Omental fat pad (tissue), 4 donors: ENCODE data around the gene LARP1. TPM values are rescaled to one million over a fixed set of nuclear protein-coding genes. Genes with fewer than 3 reads are reported as not detected.

Experiments
- ATAC-seq: fragments of 150-250 bp; one replicate; pipeline ENCODE4 v1.9.1; 2016; ENCODE audit warnings: mild to moderate bottlenecking, moderate library complexity; ENCODE audit not compliant: low FRiP score
- DNase-seq: peaks from one replicate; pipeline ENCODE4 v3.0.0-alpha.2; 2019; ENCODE audit warnings: low spot score
- CTCF ChIP-seq, 3 donors: fragments of 450-650 bp; IDR thresholded peaks; one replicate each; pipeline ENCODE4 v1.5.1; 2016 to 2017; ENCODE audit warnings: antibody characterized with exemption in 3 of 3, mild to moderate bottlenecking in 3 of 3, moderate library complexity in 2 of 3
- total RNA-seq, 4 donors: library from RNA; depleted of rRNA; stranded (reverse); fragments of >200 nt; gene quantifications; one replicate each; pipeline ENCODE4 v1.1.0, GENCODE V29; 2016

Gene LARP1
- total RNA-seq, 4 donors from 2014 or later = 80.5 to 155 (median 106) TPM

GRCh38 chr5:154712518-154713437 lies 42.4 kb upstream of the LARP1 start:
- no peak for DNase-seq
- TF ChIP-seq CTCF (IDR thresholded peaks at IDR 0.05) = no peak
- no peak for ATAC-seq

- TF ChIP-seq CTCF (IDR thresholded peaks at IDR 0.05) = no peak
- peak; percentile 53 for ATAC-seq
- DNase-seq = no peak
Observed at GRCh38 chr5:154713615-154714125, 41.5 kb upstream of the LARP1 start.

- ATAC-seq = peak; percentile 33
- no peak for DNase-seq
- TF ChIP-seq CTCF (IDR thresholded peaks at IDR 0.05) = no peak
Observed at GRCh38 chr5:154714266-154714986, 40.8 kb upstream of the LARP1 start.

- TF ChIP-seq CTCF (IDR thresholded peaks at IDR 0.05) = no peak
- DNase-seq (no peak), ATAC-seq (no peak)
Observed at GRCh38 chr5:154721481-154722058, 33.6 kb upstream of the LARP1 start.

- TF ChIP-seq CTCF (IDR thresholded peaks at IDR 0.05) = no peak
- ATAC-seq (no peak), DNase-seq (no peak)
Observed at GRCh38 chr5:154722097-154722496, 33.1 kb upstream of the LARP1 start.

- ATAC-seq (no peak), DNase-seq (no peak)
- TF ChIP-seq CTCF (IDR thresholded peaks at IDR 0.05) = no peak
Observed at GRCh38 chr5:154722936-154723335, 32.2 kb upstream of the LARP1 start.
